Measurements from ENCODE around the gene ZNF17. TPM values are rescaled to one million over a fixed set of nuclear protein-coding genes. Genes with fewer than 3 reads are reported as not detected.
A peak's percentile ranks its signal among the peaks of the same experiment; 100 is the strongest.

ZNF17 gene
- total and polyA plus RNA-seq, 2 donors from 2014 or later = 3.6 to 17.7 TPM

- H3K9me3 ChIP-seq (ENCODE audit: control insufficient read depth in 2 of 3, insufficient read depth in 1 of 3, low read length in 3 of 3) = peaks cover 0 to 3% (median 0%) of the 10 kb centered on the region in 3 donors
- peaks cover 0 to 2% (median 0%) of the 10 kb centered on the region in 3 donors for H3K36me3 ChIP-seq (ENCODE audit: control insufficient read depth in 2 of 3, insufficient read depth in 3 of 3, low read length in 3 of 3)
- intact Hi-C loops (cut with DNase I) = no loop called here
- no peaks in the 10 kb centered on the region for H3K27me3 ChIP-seq (ENCODE audit: control insufficient read depth, insufficient read depth, low read length)
- no peak overlapping the region for H3K27ac ChIP-seq (ENCODE audit: low read depth in 2 of 2, low read length in 2 of 2)
- FAIRE-seq (no peak), DNase-seq (peak in 4 of 5 donors; percentile 72 to 81 (median 78))
- no peak overlapping the region for H3K9ac ChIP-seq (ENCODE audit: low read length in 3 of 3)
- TF ChIP-seq, protein P1, sequence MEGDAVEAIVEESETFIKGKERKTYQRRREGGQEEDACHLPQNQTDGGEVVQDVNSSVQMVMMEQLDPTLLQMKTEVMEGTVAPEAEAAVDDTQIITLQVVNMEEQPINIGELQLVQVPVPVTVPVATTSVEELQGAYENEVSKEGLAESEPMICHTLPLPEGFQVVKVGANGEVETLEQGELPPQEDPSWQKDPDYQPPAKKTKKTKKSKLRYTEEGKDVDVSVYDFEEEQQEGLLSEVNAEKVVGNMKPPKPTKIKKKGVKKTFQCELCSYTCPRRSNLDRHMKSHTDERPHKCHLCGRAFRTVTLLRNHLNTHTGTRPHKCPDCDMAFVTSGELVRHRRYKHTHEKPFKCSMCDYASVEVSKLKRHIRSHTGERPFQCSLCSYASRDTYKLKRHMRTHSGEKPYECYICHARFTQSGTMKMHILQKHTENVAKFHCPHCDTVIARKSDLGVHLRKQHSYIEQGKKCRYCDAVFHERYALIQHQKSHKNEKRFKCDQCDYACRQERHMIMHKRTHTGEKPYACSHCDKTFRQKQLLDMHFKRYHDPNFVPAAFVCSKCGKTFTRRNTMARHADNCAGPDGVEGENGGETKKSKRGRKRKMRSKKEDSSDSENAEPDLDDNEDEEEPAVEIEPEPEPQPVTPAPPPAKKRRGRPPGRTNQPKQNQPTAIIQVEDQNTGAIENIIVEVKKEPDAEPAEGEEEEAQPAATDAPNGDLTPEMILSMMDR (IDR thresholded peaks at IDR 0.05; ENCODE audit: borderline replicate concordance, extremely low read depth, insufficient read depth) = peak; percentile 59
- H3K4me1 ChIP-seq (ENCODE audit: control insufficient read depth in 2 of 3, insufficient read depth in 2 of 3, low read depth in 1 of 3, low read length in 3 of 3) = peaks cover 0 to 5% (median 4%) of the 10 kb centered on the region in 3 donors
- H3K4me3 ChIP-seq (ENCODE audit: low read length in 3 of 3) = no peak overlapping the region
These were observed 4.3 kb upstream of the ZNF17 start for GRCh38 chr19:57406516-57407123.

DNA sequence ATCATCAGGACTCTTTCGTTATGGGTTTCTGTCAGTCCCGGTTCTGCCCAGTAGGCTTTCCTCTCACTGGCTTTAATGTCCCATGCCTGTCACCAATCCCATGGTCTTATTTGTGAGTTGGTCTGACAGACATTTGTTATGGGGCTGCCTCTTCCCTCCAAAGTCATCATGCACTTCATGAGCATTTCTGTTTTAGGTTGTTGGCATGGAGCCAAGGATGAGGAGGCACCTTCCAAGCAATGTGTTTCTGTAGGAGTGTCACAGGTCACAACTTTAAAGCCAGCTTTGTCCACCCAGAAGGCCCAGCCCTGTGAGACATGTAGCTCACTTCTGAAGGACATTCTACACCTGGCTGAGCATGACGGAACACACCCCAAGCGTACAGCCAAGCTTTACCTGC lies 8.5 kb downstream of the ZNF17 start:
- H3K9me3 ChIP-seq (ENCODE audit: control insufficient read depth in 2 of 3, insufficient read depth in 1 of 3, low read length in 3 of 3) = peaks cover 0 to 41% (median 10%) of the 10 kb centered on the region in 3 donors

GRCh38 chr19:57421037-57421436 lies 10.1 kb downstream of the ZNF17 start:
- Histone ChIP-seq H3K27me3 (ENCODE audit: control insufficient read depth, insufficient read depth, low read length) (no peaks in the 10 kb centered on the region), H3K9ac (ENCODE audit: low read length in 3 of 3) (no peak overlapping the region), H3K4me3 (ENCODE audit: low read length in 3 of 3) (no peak overlapping the region), H3K36me3 (ENCODE audit: control insufficient read depth in 2 of 3, insufficient read depth in 3 of 3, low read length in 3 of 3) (peaks cover 10 to 34% (median 32%) of the 10 kb centered on the region in 3 donors), H3K4me1 (ENCODE audit: control insufficient read depth in 2 of 3, insufficient read depth in 2 of 3, low read depth in 1 of 3, low read length in 3 of 3) (no peaks in the 10 kb centered on the region), H3K27ac (ENCODE audit: low read depth in 2 of 2, low read length in 2 of 2) (no peak overlapping the region), H3K9me3 (ENCODE audit: control insufficient read depth in 2 of 3, insufficient read depth in 1 of 3, low read length in 3 of 3) (peaks cover 0 to 41% (median 10%) of the 10 kb centered on the region in 3 donors)
- no peak for DNase-seq
- intact Hi-C loops (cut with DNase I) = no loop called here
- no peak for FAIRE-seq
- TF ChIP-seq, protein P1 (IDR thresholded peaks at IDR 0.05; ENCODE audit: borderline replicate concordance, extremely low read depth, insufficient read depth) = no peak

More for the DNA sequence above, 8.5 kb downstream of the ZNF17 start:
- H3K36me3 ChIP-seq (ENCODE audit: control insufficient read depth in 2 of 3, insufficient read depth in 3 of 3, low read length in 3 of 3) = peaks cover 12 to 38% (median 34%) of the 10 kb centered on the region in 3 donors
- TF ChIP-seq, protein P1 (IDR thresholded peaks at IDR 0.05; ENCODE audit: borderline replicate concordance, extremely low read depth, insufficient read depth) = no peak
- H3K27me3 ChIP-seq (ENCODE audit: control insufficient read depth, insufficient read depth, low read length) = no peaks in the 10 kb centered on the region
- no peak overlapping the region for H3K4me3 ChIP-seq (ENCODE audit: low read length in 3 of 3)
- DNase-seq = no peak
- no peak overlapping the region for H3K27ac ChIP-seq (ENCODE audit: low read depth in 2 of 2, low read length in 2 of 2)
- no peak for FAIRE-seq
- no peaks in the 10 kb centered on the region for H3K4me1 ChIP-seq (ENCODE audit: control insufficient read depth in 2 of 3, insufficient read depth in 2 of 3, low read depth in 1 of 3, low read length in 3 of 3)
- no peak overlapping the region for H3K9ac ChIP-seq (ENCODE audit: low read length in 3 of 3)
- intact Hi-C loops (cut with DNase I) = no loop called here
